Sciatic nerve (tissue), 2 donors: ENCODE measurements around the gene PATZ1. TPM values are rescaled to one million over a fixed set of nuclear protein-coding genes. Genes with fewer than 3 reads are reported as not detected.

Source experiments
- ATAC-seq: fragments of 200-7000 bp; cut with Tn5 transposase; one replicate; pipeline ENCODE4 v1.9.1; 2020; ENCODE audit warnings: mild to moderate bottlenecking, moderate library complexity
- DNase-seq: peaks from one replicate; pipeline ENCODE4 v3.0.0-alpha.2; 2020; ENCODE audit warnings: low spot score
- intact Hi-C: fragments of 100-400 bp; cut with DNase I; formaldehyde crosslinking; loops from one replicate; pipeline ENCODE4 v1.14.2; 2022
- total RNA-seq: library from RNA; stranded (reverse); fragmentation: NEBNext Ultra II Directional; extraction: Animal tissue kit (Norgen Biotek cat#: 25700); gene quantifications from one replicate; pipeline ENCODE4 v1.2.1, GENCODE V29; 2021
- donor health status: DM: no; HTN: no; CAD: no.
- donor health status: DM: no; HTN: no; CAD: no.

Gene PATZ1
- total RNA-seq, 1 donor from 2014 or later = 20.3 TPM

DNA sequence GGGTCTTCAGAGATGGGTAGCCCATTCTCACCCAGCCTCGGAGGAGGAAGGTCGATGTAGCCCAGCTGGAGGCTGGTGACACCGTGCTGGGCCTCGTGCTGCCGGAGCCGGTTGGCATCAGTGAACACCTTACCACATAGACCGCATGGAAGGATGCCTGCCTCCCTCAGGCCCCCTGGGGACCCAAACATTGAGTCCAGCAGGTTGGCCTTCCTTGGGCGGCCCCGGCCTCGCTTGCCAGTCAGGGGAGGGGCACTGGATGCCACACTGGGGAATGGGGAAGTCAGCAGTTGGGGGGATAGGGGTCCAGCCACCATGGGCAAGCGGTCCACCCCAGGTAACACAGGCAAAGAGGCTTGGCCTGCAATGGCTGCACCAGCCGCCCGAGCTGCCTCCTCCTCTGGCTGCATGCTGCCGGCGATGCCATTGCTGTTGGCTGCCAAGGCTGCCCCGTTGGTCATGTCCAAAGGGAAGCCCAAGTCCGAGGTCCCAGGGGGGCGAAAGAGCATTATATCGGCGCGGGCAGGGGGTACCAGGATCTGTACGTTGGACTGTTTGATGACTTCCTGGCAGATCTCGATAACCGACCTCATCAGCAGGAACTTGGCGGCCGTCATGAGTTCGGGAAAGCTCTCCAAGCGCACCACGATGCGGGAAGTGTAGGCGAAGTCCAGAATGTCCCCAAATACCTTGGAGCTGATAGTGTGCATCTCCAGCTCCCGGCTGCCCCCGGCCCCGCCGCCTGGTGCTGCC, 1.4 kb downstream of the PATZ1 start:
- intact Hi-C loops = no loop called here
- ATAC-seq (peak; percentile 27), DNase-seq (peak; percentile 73)

DNA sequence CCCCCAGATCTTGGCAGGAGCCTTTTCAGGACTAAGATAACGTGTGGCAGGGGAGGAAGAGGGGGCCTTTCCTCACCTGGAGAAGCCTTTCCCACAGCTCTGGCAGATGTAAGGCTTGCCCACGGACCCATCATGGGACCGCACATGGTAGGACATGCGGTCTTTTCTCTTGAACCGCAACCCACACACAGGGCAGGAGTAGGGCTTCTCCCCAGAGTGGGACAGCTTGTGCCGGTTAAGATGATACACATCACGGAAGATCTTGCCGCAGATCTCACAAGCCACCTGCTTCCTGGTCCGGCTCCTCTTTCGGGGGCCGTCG, 1.9 kb downstream of the PATZ1 start:
- no peak for ATAC-seq
- DNase-seq = no peak
- intact Hi-C loops = no loop called here

DNA sequence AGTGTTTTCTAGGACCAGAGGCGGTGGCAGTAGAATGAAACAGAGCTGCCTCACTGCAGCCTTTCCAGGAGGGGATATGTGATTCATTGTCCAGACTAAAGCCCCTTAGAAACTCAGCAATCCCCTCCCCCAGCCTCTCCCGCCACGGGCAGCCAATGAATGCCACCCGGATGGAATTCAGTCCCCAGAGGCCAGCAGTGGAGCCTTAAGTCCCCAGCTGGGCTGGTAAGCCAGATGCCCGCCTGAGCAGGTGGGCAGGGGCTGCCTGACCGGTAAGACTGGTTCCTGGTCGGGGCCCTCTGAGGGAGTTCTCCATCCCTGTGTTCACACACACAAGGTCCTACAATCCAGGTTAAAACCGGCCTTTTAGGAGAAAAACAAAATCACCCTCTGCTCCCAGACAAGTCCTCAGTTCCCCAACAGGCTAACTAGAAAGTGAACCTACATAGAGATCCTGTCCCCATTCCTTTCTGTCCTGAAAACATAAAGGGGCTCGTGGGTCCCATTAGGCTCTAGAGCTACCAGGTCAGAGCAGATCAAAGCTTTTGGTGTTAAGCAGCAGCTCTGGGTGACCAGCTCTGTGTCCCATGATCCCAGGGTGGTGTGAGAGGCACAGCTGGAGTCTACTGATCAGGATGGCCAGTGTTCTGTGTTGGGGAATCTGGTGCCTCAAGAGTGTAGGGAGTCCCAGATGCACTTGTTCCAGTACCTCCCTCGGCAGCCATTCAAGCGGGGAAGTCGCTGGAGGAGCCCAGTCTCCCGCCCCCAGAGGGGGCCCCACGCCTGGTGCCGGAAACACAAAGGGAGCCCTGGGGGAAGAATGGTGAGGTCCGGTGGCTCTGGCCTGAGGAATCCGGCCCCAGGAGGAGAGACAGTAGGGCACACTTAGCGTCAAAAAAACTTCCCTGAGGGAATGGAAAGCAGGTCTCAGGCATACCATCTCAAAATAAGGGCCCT, 2.6 kb downstream of the PATZ1 start:
- ATAC-seq (no peak), DNase-seq (no peak)

DNA sequence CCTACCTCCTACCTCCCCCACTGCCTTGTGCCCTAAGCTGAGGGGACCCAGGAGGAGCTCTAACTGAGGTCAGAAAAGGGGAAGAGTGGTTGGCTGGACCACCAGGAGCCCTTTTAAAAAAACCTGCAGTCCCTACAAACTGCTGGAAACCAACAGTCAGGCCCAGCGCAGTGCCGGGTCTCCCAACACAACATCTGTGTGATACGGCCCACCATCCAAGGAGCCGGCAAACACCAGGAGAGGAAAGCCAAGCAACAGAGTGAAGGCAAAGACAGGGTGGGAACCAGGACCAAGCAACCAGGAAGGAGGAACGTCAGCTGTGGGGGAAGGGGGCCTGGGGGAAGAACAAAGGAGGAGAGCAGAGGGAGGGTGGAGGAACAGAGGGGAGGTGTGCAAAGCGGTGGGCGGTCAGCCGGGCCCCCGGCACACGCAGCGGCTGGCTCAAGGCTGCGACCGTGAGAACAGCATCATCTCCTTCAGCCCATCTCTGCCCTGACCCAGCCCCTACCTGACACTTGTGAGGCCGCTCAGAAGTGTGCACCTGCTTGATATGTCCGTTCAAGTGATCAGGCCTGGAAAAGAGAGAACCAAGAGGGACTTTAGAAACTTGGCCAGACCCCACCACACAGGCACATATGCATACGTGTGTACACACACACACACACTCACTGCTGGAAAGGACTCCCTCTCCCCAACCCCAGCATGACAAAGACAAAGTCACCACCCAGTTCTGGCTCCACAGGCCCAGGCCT, 3.6 kb downstream of the PATZ1 start:
- intact Hi-C loops = no loop called here
- no peak for ATAC-seq
- DNase-seq = no peak

More for the DNA sequence above, 2.6 kb downstream of the PATZ1 start:
- intact Hi-C loops = no loop called here

DNA sequence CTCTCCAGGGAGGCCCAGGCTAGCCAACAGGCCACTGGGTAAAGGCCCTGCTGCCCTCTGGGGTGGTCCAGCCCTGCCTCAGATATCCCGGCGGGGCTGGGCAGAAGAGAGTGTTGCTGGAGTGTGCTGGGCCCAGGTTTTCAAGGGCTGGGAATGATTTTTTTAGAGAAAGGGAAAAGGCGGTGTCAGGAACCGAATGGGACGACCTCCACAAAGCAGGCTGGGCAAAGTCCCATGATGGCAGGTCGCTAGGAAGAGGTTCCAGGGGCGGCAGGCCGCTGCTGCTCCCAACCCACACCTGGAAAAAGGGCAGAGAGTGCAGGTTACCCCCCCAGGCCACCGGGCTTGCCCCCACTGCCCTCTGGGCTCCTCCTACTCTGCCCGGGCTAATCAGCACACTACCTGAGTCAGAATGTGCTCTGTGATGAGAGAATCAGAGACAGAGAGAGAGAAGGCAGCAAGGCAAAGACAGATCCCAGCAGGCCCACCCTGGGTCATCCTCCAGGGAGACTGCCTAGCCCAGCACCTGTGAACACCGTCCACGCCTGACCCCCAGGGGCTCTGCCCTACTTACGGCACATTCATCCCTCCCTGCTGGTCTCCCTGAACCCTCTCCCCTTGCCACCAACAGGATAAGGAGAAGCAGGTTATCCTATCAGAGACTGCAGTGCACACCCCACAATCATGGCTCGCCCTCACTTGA, 4.6 kb downstream of the PATZ1 start:
- ATAC-seq (no peak), DNase-seq (no peak)
- intact Hi-C loops = no loop called here

DNA sequence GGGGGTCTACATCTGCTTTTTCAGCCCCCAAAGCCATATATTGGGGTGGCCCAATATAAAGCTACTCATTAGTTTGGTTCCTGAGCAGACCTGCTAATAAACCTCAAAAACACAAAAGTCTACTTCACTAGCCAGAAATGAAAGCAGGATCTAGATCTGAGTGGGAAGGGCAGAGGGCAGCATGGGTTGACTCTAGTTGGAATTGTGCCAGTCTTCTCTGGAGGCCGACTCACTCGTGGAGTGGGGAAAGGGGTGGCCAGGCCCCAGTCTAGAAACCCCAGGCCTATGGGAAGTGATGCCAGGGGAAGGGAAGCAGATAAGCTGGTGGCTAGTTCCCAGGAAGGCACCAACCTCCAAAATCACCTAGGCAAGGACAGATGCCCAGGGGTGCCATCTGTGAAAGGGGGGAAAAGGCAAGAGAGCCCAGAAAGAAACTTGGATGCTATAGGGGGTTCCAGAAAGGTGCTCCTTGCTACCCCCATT, 5.3 kb downstream of the PATZ1 start:
- intact Hi-C loops = no loop called here
- ATAC-seq (no peak), DNase-seq (no peak)

DNA sequence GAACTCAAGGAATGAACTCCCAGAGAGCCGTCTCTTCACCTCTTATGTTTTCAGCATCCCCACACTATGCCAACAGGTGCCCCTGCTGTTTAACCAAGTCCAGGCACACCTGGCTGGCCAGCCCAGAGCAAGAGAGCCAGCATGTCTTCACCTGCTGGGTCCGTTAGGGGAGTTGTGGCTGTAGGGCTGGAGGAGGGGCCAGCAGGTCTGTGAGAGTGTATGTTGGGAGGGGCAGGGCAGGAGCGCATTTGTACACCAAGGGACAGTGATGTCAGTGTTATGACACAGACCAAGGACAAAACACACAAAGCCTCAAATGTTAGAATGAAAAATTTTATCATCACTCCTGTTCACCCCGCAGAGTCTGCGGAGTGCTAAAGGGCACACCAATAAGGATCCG, 5.8 kb downstream of the PATZ1 start:
- intact Hi-C loops = no loop called here
- DNase-seq (no peak), ATAC-seq (no peak)

DNA sequence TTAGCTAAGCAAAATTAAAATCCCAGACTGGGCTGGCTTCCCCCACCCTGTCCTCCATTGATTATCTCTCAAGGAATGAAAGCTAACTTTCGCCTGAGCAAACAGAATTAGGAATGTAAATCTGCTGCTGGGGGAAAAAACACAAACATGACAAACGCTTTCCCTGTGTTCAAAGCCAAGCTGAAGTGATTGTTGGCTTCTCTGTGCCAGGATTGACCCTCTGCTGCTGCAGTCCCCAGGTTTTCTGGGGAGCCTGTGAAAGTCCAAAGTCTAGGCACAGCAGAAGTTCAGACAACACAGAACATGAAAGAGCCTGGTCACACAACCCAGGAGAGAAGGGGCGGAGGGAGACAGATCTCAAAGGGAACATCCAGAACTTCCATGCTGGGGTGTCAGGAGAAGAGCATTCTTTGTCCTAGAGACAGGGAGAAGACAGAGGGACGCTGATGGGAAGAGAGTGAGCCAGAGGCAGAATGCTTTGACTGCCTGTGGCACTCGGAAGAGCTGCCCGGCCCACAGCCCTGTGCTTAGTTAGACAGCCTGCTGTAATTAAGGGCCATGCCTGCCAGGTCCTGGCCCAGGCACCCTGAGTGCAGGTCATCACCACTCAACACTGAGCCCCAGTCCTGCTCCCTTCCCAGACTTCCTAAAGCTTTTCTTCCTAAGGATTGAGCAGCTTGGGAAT, 6.9 kb downstream of the PATZ1 start:
- no peak for DNase-seq
- ATAC-seq = no peak
- intact Hi-C loops = no loop called here

DNA sequence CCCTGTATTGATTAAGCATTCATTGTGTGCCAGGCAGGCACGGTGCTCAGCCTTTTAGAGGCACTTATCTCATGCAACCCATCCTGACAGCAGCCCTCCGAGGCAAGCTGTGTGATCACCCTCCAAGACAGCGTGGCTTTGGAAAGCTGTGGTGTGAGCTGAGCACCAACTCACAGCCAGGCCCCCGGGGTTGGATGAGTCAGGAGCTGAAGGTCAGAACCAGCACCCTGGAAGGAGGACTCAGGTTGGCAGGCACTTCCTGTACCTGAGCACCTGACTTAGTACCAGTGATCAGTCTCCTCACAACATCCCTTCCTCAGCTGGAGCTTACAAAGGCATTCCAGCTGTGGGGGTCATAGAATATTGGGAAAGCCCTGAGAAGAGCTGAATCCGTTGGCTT, 9.0 kb downstream of the PATZ1 start:
- ATAC-seq (no peak), DNase-seq (no peak)
- intact Hi-C loops = no loop called here

DNA sequence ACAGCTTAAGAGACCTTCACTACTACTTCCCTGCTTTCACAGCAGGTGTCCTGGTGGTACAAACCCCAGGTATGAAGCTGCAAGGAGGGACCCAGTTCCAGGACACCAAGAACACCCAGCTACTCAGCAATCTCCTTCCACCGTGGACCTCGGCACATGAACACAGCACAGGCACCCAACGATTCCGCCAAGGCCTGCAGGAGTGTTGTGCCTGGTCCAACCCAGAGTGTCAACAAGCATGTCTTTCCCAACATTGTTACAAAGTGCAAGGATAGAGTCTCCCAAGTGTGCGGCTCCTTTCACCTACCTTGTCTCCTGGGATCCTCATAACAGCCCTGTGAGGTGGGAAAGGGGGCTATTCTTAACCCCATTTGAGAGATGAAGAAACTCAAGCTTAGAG, 11.8 kb downstream of the PATZ1 start:
- no peak for ATAC-seq
- intact Hi-C loops = no loop called here
- no peak for DNase-seq

DNA sequence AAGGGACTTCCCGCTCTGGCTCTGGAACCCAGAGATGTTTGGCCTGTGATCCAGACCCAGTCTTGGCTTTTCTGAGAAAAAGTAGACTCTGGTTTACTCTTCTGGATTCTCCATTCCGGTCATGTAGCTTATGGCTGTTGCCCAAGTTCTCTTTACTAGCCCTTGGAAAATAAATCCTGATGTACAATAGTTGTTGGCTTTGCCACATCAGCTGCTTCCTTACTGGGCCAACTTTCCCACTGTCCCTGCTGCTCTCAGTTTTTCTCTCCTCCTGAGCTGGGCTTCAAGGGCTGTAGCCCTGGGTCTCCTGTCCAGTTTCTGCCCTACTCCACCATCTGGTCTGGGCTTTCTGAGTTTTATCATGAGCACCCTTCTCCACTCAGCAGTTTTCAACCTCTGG, 12.5 kb downstream of the PATZ1 start:
- intact Hi-C loops = no loop called here
- ATAC-seq (no peak), DNase-seq (no peak)

DNA sequence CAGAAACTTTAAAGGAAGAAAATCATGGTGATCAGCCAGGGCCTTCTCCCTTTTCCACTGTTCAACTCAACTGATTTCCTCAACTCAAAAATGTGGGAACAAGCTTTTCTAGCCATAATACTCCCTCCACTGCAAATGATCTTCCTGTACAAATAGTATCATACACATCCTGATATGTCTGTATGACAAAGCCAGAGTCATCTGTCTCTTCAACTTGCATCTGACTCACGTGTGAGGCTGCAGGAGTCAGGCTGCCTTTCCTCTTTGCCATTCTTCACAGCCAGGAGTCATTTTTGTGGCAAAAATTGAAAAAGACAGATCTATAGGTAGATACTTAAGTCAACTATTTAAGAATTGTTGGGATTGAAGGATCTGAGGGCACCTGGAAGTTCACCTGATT, 13.3 kb downstream of the PATZ1 start:
- ATAC-seq (no peak), DNase-seq (no peak)
- intact Hi-C loops = no loop called here

DNA sequence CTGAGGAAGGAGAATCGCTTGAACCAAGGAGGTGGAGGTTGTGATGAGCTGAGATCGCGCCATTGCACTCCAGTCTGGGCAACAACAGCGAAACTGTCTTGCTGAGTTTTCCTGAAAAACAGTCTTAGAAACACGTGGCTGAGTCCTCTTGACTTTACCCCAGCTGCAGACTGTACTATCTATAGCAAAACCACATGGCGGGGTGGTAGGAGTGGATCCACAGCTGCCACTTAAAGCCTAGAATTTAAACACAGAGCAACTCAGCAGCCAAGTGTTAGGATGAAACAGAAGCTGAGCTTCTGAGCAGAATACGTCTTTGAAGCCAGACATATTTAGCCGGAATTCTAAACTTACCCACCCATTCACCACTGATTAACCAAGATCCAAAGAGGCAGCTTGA, 14.1 kb downstream of the PATZ1 start:
- no peak for ATAC-seq
- intact Hi-C loops = no loop called here
- no peak for DNase-seq

DNA sequence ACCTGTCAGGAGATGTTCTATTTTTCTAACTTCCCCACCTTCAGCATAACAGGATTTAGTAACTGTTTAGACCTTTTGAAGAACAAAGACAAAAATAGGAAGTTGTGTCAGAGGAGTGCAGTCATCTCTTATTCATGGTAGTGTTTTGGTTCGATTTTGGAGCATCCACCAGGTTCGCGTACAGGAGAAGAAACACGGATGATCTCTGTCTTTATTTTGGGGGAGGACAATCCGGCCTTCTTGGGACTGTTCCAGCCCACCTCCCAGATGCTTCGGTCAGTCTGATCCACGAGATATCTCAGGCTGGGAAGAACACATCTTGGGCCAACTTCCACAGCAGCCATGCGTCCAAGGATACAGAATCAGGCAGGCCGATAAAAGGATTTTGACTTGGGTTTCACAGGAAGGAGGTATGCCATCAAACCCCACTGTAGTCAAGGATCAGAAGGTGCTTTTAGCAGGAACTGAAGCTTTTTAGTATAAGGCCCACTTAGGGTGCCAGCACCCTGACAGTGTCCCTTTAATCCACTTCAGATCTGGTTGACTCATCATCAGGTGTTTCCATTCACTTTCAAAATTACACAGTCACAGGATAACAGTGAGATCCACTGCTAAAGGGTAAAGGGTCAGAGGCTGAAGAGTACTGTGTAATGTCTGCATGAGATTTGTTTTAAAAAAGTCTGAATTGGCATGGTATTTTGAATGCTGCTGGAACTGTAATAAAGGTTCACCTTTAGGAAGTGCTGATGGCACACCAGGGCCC, 16.5 kb downstream of the PATZ1 start:
- intact Hi-C loops = no loop called here
- no peak for ATAC-seq
- DNase-seq = no peak

DNA sequence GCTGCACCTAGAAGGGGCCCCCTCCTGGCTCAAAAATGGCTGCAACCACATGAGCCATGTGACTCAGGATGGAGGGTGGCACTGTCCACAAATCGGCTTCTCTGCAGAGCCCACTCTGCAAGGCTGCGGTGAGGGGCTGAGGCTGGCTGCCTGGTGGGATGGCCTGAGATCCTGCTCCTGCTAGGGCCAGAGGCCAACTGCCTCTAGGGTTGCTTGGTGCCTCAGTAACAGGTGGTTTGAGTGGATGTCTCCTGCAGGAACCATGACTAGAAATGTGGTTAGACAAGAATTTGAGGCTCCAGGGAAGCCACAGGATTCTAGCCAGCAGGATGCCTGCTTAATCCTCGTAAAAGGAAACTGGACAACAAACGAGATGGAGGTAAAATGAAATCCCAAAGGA, 17.1 kb downstream of the PATZ1 start:
- ATAC-seq = no peak
- DNase-seq = no peak
- intact Hi-C loops = no loop called here

DNA sequence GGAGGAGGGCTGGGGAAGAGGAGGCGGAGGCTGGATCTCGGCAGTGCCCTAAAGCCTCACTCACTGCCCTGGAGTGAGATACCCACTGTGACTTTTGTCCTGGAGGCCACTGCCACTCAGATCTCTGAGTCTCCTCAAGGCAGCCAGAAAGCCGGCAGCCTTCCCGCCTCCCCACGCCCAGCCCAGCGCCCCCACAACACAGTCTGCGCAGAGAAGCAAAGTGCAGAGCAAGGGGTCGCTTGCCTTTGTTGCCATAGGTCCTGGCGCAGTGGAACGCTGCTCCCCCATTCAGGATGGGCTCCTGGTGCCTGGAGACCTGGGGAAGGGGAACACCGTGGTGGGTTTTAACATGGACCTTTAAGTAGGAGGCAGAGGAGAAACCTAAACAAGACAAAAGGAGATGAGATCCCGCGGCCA, 17.6 kb downstream of the PATZ1 start:
- intact Hi-C loops = no loop called here
- DNase-seq = no peak
- no peak for ATAC-seq

DNA sequence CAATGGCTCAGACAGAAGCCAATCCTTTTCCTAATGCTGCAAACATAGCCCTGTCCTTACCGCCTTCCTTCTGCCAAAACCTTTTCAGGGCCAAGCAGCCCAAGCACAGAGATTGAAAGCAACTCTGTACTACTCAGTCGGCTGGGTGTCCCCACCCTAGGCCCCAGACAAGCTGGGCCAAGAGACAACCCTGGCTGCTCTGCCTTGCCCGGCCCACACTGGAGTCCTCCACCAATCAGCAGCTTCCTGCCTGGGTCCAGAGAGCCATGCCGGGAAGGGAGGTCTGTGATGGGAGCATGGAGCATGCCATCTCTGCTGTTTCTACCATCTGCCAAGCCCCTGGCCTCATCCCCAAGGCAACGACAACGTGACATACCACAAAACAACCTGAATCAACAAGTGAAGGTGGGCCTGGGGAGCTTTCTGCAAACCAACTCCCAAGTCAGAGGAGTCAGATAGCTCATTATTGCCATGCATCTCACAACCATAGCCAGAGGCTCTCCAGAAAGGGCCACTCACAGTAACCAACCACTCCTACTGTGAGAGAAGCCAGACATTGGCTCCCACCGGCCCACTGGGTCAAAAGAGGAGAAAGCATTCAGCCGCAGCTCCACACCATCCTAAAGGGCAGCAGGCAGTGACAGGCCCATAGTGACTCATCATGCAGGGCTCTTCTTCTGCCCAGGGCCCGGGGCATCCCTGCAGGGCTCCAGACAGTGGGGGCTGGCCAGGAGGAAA, 18.2 kb downstream of the PATZ1 start:
- intact Hi-C loops = no loop called here
- DNase-seq (no peak), ATAC-seq (peak; percentile 37)
